ENCODE results near the gene FOXP4. TPM values are rescaled to one million over a fixed set of nuclear protein-coding genes. Genes with fewer than 3 reads are reported as not detected.

Gene FOXP4
- total RNA-seq, 2 donors from 2014 or later, result 15.7 to 21.0 TPM

DNA sequence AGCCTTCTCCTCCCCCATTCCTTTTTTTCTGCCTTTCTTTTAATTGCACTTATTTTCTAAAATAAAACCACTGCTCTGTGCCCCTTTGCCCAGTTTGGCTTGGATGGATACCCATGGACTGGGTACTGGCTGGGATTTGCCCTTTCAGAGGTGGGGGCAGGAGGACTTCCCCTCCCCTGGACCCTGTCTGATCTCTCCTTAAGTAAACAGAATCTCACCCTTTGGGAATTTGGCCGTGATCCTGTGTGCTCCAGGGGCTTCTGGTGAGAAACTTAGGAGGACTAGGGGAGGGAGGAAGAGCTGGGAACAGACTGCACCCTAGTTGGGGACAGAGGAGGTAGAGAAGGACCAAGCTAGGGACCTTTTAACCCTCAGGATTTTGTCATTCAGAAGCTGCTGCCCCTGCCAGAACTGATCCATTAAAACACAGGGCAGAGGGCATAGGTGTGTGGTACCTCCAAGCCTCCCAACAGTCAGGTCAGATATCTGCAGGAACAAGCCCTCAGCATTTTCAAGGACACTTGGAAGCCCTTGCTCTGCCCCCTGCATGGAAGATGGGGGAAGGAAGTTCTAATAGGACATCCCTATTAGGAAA, 7.3 kb downstream of the FOXP4 start:
- DNase-seq (ENCODE audit: low spot score) (no peak), ATAC-seq (ENCODE audit: insufficient number of reproducible peaks, low FRiP score, low read depth) (no peak)
- Histone ChIP-seq H3K27ac (no peak overlapping the region), H3K4me3 (no peak overlapping the region), H3K4me1 (ENCODE audit: control insufficient read depth in 1 of 2, low read depth in 2 of 2) (peaks cover 0 to 46% of the 10 kb centered on the region in 2 donors), H3K9me3 (no peaks in the 10 kb centered on the region), H3K27me3 (replicated peaks; ENCODE audit: insufficient read depth) (no peaks in the 10 kb centered on the region), H3K36me3 (no peaks in the 10 kb centered on the region)
- TF ChIP-seq, protein P1, sequence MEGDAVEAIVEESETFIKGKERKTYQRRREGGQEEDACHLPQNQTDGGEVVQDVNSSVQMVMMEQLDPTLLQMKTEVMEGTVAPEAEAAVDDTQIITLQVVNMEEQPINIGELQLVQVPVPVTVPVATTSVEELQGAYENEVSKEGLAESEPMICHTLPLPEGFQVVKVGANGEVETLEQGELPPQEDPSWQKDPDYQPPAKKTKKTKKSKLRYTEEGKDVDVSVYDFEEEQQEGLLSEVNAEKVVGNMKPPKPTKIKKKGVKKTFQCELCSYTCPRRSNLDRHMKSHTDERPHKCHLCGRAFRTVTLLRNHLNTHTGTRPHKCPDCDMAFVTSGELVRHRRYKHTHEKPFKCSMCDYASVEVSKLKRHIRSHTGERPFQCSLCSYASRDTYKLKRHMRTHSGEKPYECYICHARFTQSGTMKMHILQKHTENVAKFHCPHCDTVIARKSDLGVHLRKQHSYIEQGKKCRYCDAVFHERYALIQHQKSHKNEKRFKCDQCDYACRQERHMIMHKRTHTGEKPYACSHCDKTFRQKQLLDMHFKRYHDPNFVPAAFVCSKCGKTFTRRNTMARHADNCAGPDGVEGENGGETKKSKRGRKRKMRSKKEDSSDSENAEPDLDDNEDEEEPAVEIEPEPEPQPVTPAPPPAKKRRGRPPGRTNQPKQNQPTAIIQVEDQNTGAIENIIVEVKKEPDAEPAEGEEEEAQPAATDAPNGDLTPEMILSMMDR (IDR thresholded peaks at IDR 0.05), result no peak

DNA sequence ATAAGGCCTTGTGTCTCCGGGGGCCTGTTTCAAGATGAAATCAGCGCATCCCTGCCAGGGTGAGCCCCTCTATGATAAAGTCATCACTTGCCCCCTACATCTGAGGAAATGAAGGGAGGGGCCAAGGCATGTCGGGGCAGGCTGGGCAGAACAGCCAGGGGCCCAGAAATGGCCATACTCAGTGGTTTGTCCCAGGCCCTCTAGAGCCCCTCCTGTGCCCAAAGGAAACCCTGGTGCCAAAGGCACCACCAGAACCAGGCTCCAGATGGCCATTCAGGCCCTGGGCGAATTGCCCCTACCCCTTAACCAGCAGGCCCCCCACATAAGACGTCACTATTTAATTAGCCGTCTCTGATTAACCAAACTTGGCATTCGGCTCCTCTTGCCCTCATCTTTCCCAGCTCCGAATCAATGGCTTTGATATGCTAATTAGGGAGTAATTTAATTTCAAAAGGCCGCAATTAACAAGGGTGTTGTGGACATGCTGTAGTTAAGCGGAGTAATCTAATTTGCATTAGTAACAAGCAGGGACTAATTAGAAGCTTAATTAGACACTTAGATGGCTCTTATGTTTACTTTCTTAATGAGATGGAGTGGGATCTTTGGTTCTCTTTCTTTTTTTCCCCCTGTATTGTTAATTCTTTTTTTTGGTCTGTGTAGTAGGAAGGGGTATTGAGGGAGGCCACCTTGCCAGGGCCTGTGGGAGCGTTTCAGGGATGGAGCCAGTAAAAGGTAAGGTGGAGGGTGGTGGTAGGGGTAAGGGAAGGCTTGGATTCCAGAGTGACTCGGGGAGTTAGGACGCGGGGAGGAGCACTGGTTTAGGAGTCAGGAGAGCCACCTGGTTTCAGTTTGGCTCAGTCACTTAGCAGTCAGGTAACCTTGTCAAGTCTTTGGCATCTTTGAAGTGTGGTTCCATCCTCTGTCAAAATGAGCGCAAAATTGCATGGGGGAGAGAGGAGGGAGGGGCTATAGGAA, 9.4 kb downstream of the FOXP4 start:
- Histone ChIP-seq H3K4me3 (no peak overlapping the region), H3K27ac (no peak overlapping the region), H3K36me3 (no peaks in the 10 kb centered on the region), H3K4me1 (ENCODE audit: control insufficient read depth in 1 of 2, low read depth in 2 of 2) (peaks cover 0 to 34% of the 10 kb centered on the region in 2 donors), H3K27me3 (replicated peaks; ENCODE audit: insufficient read depth) (no peaks in the 10 kb centered on the region), H3K9me3 (no peaks in the 10 kb centered on the region)
- DNase-seq (ENCODE audit: low spot score) (no peak), ATAC-seq (ENCODE audit: insufficient number of reproducible peaks, low FRiP score, low read depth) (no peak)
- TF ChIP-seq, protein P1 (IDR thresholded peaks at IDR 0.05), result no peak

DNA sequence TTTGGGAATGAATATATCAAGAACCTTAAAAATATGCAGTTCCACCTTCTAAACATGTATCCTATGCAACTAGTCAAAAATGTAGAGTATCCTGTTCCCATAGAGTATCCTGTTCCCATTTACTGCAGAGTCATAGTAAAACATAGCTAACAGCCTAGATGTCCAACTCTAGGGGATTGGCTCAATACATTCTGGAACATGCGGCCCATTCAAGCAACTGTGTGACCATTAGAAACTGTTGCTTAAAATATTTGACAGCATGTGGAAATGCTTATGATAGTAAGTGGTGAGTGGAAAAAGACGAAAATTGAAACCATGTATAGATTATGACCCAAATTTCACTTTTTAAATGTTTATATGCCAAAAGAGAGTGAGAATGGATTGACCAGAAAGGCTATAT, 11.2 kb downstream of the FOXP4 start:
- TF ChIP-seq, protein P1 (IDR thresholded peaks at IDR 0.05), result no peak
- no peak for DNase-seq (ENCODE audit: low spot score)
- Histone ChIP-seq H3K4me3 (no peak overlapping the region), H3K4me1 (ENCODE audit: control insufficient read depth in 1 of 2, low read depth in 2 of 2) (peaks cover 0 to 29% of the 10 kb centered on the region in 2 donors), H3K27me3 (replicated peaks; ENCODE audit: insufficient read depth) (no peaks in the 10 kb centered on the region), H3K9me3 (no peaks in the 10 kb centered on the region), H3K36me3 (no peaks in the 10 kb centered on the region), H3K27ac (no peak overlapping the region)
- ATAC-seq (ENCODE audit: insufficient number of reproducible peaks, low FRiP score, low read depth), result no peak

DNA sequence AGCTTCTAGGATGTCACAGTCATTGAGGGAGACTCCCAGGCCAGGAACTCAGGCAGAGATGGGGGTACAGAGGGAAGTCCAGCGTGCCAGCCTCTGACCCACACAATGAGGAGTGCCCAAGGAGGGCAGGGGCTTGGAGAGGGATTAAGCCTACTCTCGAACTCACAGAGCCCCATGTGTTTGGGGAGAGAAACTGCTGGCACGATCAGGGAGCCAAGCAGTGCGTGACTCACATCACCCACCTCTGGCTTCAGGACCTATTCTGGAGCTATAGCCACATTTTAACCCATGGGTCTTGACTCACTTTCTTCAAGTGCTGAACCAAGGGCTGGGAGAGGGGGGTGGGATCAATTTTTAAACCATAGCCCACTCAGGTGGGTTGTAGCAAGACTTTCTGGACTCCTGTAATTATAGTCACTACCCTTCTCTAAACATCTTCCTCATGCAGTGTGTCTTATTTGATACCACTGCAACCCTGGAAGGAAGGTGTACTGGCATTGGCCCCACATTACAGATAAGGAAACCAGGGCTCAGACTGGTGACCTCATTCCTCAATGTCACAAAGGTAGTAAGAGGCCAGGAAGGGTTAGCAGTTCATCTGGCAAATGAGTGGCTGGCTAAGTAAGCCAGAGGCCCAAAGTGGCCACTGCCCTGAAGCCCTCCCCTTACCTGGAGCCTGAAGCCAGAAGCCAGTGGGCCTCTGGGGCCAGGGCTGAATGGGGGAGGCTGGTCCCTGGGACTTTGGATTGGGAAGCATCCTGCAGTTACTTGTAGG, 12.0 kb downstream of the FOXP4 start:
- H3K36me3 ChIP-seq, result no peaks in the 10 kb centered on the region
- no peak overlapping the region for H3K27ac ChIP-seq
- DNase-seq (ENCODE audit: low spot score) (no peak), ATAC-seq (ENCODE audit: insufficient number of reproducible peaks, low FRiP score, low read depth) (no peak)
- H3K9me3 ChIP-seq, result no peaks in the 10 kb centered on the region
- H3K27me3 ChIP-seq (replicated peaks; ENCODE audit: insufficient read depth), result no peaks in the 10 kb centered on the region
- peaks cover 0 to 24% of the 10 kb centered on the region in 2 donors for H3K4me1 ChIP-seq (ENCODE audit: control insufficient read depth in 1 of 2, low read depth in 2 of 2)
- TF ChIP-seq, protein P1 (IDR thresholded peaks at IDR 0.05), result no peak
- H3K4me3 ChIP-seq, result no peak overlapping the region

Measured in thoracic aorta (tissue), 2 donors.